ENCODE results near the gene FYB2. TPM values are rescaled to one million over a fixed set of nuclear protein-coding genes. Genes with fewer than 3 reads are reported as not detected.

Gene FYB2
- total RNA-seq, 2 experiments from 2014 or later, result not detected

DNA sequence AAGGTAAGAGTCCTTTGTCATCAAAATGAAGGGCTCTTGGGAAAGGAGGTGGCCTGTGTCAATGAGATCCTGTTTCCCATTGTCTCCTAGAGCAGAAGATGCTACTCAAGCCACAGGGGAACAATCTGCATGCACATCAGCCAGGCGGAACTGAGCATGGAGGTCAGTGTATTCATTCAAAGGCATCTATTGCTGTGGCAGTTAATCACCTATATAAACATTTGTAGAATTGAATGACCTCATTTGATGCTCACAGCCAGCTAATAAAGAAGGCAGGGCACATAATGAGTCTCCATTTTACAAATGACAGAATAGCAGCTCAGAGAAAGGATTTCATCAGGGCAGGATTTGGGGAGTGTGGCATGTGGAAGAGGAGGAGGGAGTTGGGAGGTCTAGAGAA lies 5.7 kb upstream of the FYB2 start:
- POLR2A ChIA-PET, result no interaction called here
- peaks cover 4% of the 10 kb centered on the region for H3K27me3 Mint-ChIP-seq
- no peak overlapping the region for H3K4me3 Mint-ChIP-seq
- ATAC-seq (ENCODE audit: low read depth), result no peak
- no peak overlapping the region for H3K27ac Mint-ChIP-seq
- H3K36me3 Mint-ChIP-seq, result no peaks in the 10 kb centered on the region
- H3K9me3 Mint-ChIP-seq, result no peaks in the 10 kb centered on the region
- DNase-seq, result no peak
- no peaks in the 10 kb centered on the region for H3K4me1 Mint-ChIP-seq

GRCh38 chr1:56824271-56824670 lies 5.1 kb upstream of the FYB2 start:
- no peak overlapping the region for H3K4me3 Mint-ChIP-seq
- ATAC-seq (ENCODE audit: low read depth) (no peak), DNase-seq (no peak)
- H3K4me1 Mint-ChIP-seq, result no peaks in the 10 kb centered on the region
- peaks cover 4% of the 10 kb centered on the region for H3K27me3 Mint-ChIP-seq
- H3K36me3 Mint-ChIP-seq, result no peaks in the 10 kb centered on the region
- no peak overlapping the region for H3K27ac Mint-ChIP-seq
- no peaks in the 10 kb centered on the region for H3K9me3 Mint-ChIP-seq
- POLR2A ChIA-PET, result no interaction called here

- H3K9me3 Mint-ChIP-seq, result no peaks in the 10 kb centered on the region
- no peaks in the 10 kb centered on the region for H3K36me3 Mint-ChIP-seq
- H3K4me3 Mint-ChIP-seq, result no peak overlapping the region
- ATAC-seq (ENCODE audit: low read depth) (no peak), DNase-seq (no peak)
- peaks cover 6% of the 10 kb centered on the region for H3K27me3 Mint-ChIP-seq
- H3K27ac Mint-ChIP-seq, result no peak overlapping the region
- no peaks in the 10 kb centered on the region for H3K4me1 Mint-ChIP-seq
- POLR2A ChIA-PET, result no interaction called here
Measured at GRCh38 chr1:56821462-56821797, 2.2 kb upstream of the FYB2 start.

DNA sequence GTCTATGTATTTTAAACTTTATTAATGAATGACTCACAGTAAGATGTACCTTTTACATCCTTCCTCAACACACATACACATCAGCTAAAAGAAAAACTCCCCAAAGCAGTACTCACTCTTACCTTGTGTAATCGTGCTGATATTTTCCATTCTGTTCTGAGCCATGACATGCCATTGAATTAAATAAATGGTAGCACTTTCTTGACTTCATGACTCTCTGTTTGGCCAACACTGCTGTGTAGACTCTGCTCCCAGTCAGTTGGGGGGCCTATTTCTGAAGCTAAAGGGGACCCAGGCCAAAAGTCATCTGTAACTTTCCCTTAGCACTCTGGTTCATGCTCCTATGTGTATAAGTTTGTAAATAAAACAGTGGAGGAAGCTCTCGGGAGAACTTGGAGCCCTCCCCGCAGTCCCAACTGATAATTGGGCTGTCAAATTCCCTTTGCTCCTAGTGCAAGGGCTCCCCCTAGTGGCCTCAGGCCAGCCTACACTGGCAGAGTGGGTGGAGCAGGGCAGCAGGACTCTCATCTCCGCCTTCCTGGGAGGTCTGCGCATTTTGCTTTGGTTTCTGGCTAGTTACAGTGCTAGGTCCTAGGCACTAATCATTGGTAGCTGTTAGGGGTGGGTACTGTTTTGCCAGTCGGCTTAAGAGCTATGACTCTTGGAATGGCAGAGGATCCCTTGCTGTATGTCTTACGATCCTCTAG lies 1.7 kb upstream of the FYB2 start:
- H3K4me1 Mint-ChIP-seq, result no peaks in the 10 kb centered on the region
- H3K4me3 Mint-ChIP-seq, result no peak overlapping the region
- H3K36me3 Mint-ChIP-seq, result no peaks in the 10 kb centered on the region
- peaks cover 6% of the 10 kb centered on the region for H3K27me3 Mint-ChIP-seq
- no peaks in the 10 kb centered on the region for H3K9me3 Mint-ChIP-seq
- POLR2A ChIA-PET, result no interaction called here
- peak; percentile 71 for DNase-seq
- ATAC-seq (ENCODE audit: low read depth), result peak; percentile 78
- no peak overlapping the region for H3K27ac Mint-ChIP-seq

DNA sequence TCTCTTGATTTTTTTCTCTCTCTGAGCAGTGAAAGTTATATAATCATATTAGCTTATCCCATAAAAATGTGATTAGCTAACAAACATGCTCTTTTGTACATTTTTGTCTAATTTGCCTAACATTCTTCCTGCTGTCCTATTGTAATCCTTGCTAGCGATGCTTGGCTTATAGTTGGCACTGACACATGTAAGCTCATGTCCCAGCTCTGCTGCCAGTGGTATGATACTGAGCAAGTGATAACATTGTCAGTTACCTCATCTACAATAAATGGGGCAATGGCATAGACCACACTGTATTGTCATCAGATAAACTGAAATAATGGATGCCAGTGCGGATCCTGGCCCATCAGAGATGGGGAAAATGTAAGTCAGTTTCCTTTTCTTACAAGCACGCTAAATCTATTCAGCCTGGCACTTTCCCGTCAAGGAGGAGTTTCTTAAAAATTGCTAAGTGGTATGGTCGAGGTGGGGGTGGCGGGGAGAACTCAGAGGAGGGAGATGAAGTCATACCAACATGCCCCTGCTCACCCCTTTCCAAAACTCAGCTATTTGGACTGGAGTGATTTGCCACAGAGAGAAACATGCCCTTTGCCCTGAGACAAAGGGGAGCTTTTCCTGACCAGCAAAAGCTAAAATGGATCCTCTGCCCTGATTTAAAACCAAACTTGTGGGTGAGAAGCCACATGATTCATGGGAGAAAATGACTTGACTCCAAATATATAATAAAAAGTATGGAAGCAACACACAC lies 1.3 kb downstream of the FYB2 start:
- Mint-ChIP-seq H3K27ac (no peak overlapping the region), H3K9me3 (no peaks in the 10 kb centered on the region), H3K4me1 (no peaks in the 10 kb centered on the region), H3K36me3 (no peaks in the 10 kb centered on the region), H3K4me3 (no peak overlapping the region), H3K27me3 (peaks cover 5% of the 10 kb centered on the region)
- POLR2A ChIA-PET, result no interaction called here
- DNase-seq (no peak), ATAC-seq (ENCODE audit: low read depth) (no peak)

DNA sequence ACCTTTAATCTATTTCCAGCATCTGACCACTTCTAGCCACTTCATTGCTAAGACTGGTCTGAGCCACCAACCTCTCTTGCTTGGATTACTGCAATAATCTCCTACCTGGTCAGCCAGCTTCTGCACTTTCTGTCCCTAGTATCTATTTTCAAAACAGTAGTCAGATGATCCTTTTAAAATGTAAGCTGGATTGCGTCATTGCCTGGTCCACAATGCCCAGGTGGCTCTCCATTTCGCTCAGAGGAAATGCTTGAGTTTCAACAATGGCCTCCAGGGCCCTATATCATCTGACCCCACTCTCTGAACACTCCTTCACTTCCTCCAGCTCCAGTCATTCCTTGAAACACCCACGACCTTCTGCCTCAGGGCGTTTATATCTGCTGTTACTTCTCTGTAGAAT lies 2.3 kb downstream of the FYB2 start:
- Mint-ChIP-seq H3K27ac (no peak overlapping the region), H3K36me3 (no peaks in the 10 kb centered on the region), H3K9me3 (no peaks in the 10 kb centered on the region), H3K4me3 (no peak overlapping the region), H3K27me3 (peaks cover 5% of the 10 kb centered on the region), H3K4me1 (no peaks in the 10 kb centered on the region)
- ATAC-seq (ENCODE audit: low read depth) (no peak), DNase-seq (no peak)
- POLR2A ChIA-PET, result no interaction called here

DNA sequence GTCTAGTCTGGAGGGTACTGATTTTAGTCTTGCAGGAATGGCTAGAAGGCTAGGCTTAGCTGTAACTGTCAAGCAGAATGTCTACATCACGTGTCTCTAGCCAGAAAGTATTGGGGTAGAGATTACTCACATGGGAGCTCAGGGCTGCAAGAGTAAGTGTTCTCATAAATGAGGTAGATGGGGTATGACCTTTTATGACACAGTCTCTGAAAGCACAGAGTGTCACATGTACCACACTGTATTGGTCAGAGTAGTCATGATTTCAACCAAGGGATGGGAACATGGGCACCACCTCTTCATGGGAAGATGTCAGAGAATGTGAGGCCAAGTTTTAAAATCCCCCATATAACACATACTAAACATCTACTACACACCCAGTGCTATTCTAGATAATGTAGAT lies 2.9 kb downstream of the FYB2 start:
- DNase-seq, result no peak
- POLR2A ChIA-PET, result no interaction called here
- H3K27ac Mint-ChIP-seq, result no peak overlapping the region
- no peak for ATAC-seq (ENCODE audit: low read depth)
- H3K4me1 Mint-ChIP-seq, result no peaks in the 10 kb centered on the region
- peaks cover 5% of the 10 kb centered on the region for H3K27me3 Mint-ChIP-seq
- H3K36me3 Mint-ChIP-seq, result no peaks in the 10 kb centered on the region
- H3K4me3 Mint-ChIP-seq, result no peak overlapping the region
- H3K9me3 Mint-ChIP-seq, result no peaks in the 10 kb centered on the region

DNA sequence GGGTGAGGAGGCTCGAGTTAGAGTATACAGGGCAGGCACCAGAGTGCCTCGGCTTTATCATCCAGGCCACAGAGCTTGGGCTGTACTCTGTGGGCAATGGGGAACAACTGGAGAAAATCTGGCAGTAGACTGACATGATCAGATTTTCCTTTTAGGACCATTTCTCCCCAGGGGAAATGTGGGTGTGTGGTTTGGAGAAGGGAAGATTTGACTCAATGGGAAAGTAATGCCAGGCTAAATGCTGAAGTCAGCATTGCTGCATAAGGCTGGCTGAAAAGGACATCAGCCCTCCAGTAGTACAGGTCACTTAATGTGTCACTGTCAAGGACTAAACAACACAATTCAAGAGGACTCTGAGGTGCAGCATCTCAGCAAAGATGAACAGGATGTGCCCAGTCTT lies 5.0 kb downstream of the FYB2 start:
- Mint-ChIP-seq H3K27ac (no peak overlapping the region), H3K27me3 (peaks cover 2% of the 10 kb centered on the region), H3K9me3 (no peaks in the 10 kb centered on the region), H3K4me3 (no peak overlapping the region), H3K36me3 (no peaks in the 10 kb centered on the region), H3K4me1 (no peaks in the 10 kb centered on the region)
- POLR2A ChIA-PET, result no interaction called here
- no peak for DNase-seq
- ATAC-seq (ENCODE audit: low read depth), result no peak

- Mint-ChIP-seq H3K36me3 (no peaks in the 10 kb centered on the region), H3K4me1 (no peaks in the 10 kb centered on the region), H3K27me3 (no peaks in the 10 kb centered on the region), H3K27ac (no peak overlapping the region), H3K4me3 (no peak overlapping the region), H3K9me3 (no peaks in the 10 kb centered on the region)
- ATAC-seq (ENCODE audit: low read depth) (no peak), DNase-seq (no peak)
- POLR2A ChIA-PET, result no interaction called here
Measured at GRCh38 chr1:56811331-56811730, 7.9 kb downstream of the FYB2 start.

DNA sequence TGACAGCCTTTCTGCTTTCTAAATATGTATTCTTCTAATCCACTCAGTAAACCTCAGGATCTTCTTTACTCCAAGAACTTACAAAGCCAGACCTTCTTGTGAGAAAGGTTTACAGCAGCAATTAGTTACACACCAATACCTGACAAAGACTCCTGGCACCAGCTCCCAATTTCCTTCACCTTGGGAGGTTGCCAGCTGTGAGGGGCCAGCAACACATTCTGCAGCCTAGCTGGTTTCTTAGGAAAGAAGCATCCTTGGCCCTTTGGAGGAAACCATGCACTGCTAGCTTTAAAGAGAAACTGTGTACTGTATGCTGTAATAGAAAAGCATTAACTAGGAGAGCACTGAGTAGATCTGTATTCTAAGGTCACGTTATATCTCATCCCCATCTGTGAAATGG lies 10.8 kb downstream of the FYB2 start:
- Mint-ChIP-seq H3K4me3 (no peak overlapping the region), H3K27ac (no peak overlapping the region), H3K9me3 (no peaks in the 10 kb centered on the region), H3K4me1 (peaks cover 2% of the 10 kb centered on the region), H3K27me3 (peaks cover 2% of the 10 kb centered on the region), H3K36me3 (no peaks in the 10 kb centered on the region)
- no peak for ATAC-seq (ENCODE audit: low read depth)
- POLR2A ChIA-PET, result no interaction called here
- DNase-seq, result no peak

- no peak overlapping the region for H3K4me3 Mint-ChIP-seq
Measured at GRCh38 chr1:56806804-56807203, 12.4 kb downstream of the FYB2 start.

DNA sequence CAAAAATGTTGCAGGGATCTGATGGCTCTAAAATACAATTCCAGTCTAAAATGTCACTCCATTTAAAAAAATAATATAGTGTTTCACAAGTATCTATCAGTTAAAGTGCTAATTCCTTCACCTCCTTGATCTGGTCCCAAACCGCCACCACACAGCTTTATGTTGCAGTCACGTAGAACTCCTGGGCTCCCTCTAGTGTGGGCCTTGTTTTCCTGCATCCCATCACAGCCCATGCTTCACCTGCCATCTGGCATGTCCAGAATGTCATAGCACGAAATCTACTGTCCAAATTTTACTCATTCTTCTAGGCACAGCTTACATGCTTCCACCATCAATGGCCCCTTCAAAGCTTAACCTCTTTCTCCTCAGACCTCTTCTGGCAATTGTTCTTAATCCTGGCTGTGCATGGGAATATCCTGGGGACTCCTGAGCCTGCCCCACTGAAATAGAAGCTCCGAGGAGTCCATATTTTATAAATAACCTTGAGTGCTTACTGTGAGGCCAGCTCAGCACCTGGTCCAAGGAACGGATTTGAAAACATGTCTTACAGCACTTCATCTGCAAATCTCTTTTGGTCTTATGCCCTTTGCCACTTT lies 15.5 kb downstream of the FYB2 start:
- no peak for ATAC-seq (ENCODE audit: low read depth)
- H3K36me3 Mint-ChIP-seq, result no peaks in the 10 kb centered on the region
- H3K27me3 Mint-ChIP-seq, result peaks cover 3% of the 10 kb centered on the region
- peaks cover 2% of the 10 kb centered on the region for H3K4me1 Mint-ChIP-seq
- POLR2A ChIA-PET, result no interaction called here
- H3K27ac Mint-ChIP-seq, result no peak overlapping the region
- H3K4me3 Mint-ChIP-seq, result no peak overlapping the region
- no peaks in the 10 kb centered on the region for H3K9me3 Mint-ChIP-seq
- no peak for DNase-seq

More at GRCh38 chr1:56806804-56807203, 12.4 kb downstream of the FYB2 start:
- Mint-ChIP-seq H3K9me3 (no peaks in the 10 kb centered on the region), H3K27ac (no peak overlapping the region), H3K36me3 (no peaks in the 10 kb centered on the region), H3K4me1 (peaks cover 2% of the 10 kb centered on the region), H3K27me3 (peaks cover 3% of the 10 kb centered on the region)
- DNase-seq, result no peak
- no peak for ATAC-seq (ENCODE audit: low read depth)
- POLR2A ChIA-PET, result no interaction called here

DNA sequence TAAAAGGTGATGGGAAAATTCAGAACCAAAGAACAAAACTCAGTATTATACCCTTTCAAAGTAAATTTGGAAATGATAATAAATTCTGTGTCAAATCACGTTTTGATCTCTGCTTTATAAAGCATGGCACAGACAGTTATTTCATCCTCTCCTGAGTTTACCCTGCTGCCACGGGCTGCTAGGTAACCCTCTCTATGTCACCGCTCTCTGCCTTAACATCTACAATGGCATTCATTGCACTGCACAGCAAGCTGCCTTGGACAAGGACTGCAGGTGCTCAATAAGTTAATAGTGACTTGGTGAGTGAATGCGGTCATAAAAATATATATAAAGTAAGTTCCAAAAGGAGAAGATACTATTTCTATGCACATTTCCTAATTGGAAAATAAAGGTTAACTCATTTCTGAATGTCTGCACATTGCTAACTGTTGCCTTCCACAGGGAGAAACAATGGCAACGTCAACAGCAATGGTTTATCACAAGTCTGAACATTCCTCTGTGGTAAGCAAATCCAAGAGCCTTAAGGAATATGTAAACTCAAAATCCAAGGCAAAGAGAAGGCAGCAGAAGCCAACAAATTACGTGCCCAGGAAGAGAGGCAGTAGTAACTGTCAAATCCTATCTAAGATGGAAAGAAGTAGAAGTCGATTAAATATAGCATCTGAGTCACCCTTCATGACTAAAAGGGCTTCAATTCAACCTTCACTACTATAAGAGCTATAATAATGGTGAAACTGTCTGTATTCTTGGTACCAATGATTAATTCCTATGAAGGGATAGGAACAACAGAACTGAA lies 19.4 kb downstream of the FYB2 start:
- no peak overlapping the region for H3K4me3 Mint-ChIP-seq
- H3K27ac Mint-ChIP-seq, result no peak overlapping the region
- ATAC-seq (ENCODE audit: low read depth), result no peak
- H3K27me3 Mint-ChIP-seq, result peaks cover 3% of the 10 kb centered on the region
- H3K36me3 Mint-ChIP-seq, result no peaks in the 10 kb centered on the region
- no peak for DNase-seq
- POLR2A ChIA-PET, result no interaction called here
- H3K9me3 Mint-ChIP-seq, result no peaks in the 10 kb centered on the region
- peaks cover 1% of the 10 kb centered on the region for H3K4me1 Mint-ChIP-seq
